ENCODE data around the gene GPRIN2. TPM values are rescaled to one million over a fixed set of nuclear protein-coding genes. Genes with fewer than 3 reads are reported as not detected.
"Not testable (repeated sequence)": the region's sequence is repeated elsewhere in the genome, so short reads cannot be mapped to it uniquely, and the experiment has no call there.

The GPRIN2 gene
- total RNA-seq, 1 donor from 2014 or later = not detected

- intact Hi-C loops (cut with micrococcal nuclease) = no loop called here
Observed at GRCh38 chr10:46520941-46521340, 35.5 kb downstream of the GPRIN2 start.

- intact Hi-C loops (cut with micrococcal nuclease) = no loop called here
Observed at GRCh38 chr10:46520381-46520780, 36.1 kb downstream of the GPRIN2 start.

- intact Hi-C loops (cut with micrococcal nuclease) = no loop called here
Observed at GRCh38 chr10:46518028-46518725, 38.3 kb downstream of the GPRIN2 start.

GRCh38 chr10:46517541-46517940 is 38.9 kb downstream of the GPRIN2 start:
- intact Hi-C loops (cut with micrococcal nuclease) = no loop called here

- intact Hi-C loops (cut with micrococcal nuclease) = no loop called here
Observed at GRCh38 chr10:46516660-46517416, 39.6 kb downstream of the GPRIN2 start.

GRCh38 chr10:46515793-46516192 is 40.7 kb downstream of the GPRIN2 start:
- intact Hi-C loops (cut with micrococcal nuclease) = no loop called here

- intact Hi-C loops (cut with micrococcal nuclease) = no loop called here
Observed at GRCh38 chr10:46515366-46515765, 41.1 kb downstream of the GPRIN2 start.

- intact Hi-C loops (cut with micrococcal nuclease) = no loop called here
Observed at GRCh38 chr10:46514899-46515298, 41.6 kb downstream of the GPRIN2 start.

GRCh38 chr10:46514431-46514861 is 42.0 kb downstream of the GPRIN2 start:
- intact Hi-C loops (cut with micrococcal nuclease) = no loop called here

- intact Hi-C loops (cut with micrococcal nuclease) = not testable (repeated sequence)
Observed at GRCh38 chr10:46513333-46513732, 43.1 kb downstream of the GPRIN2 start.

- intact Hi-C loops (cut with micrococcal nuclease) = not testable (repeated sequence)
Observed at GRCh38 chr10:46512725-46513124, 43.7 kb downstream of the GPRIN2 start.

GRCh38 chr10:46512002-46512401 is 44.5 kb downstream of the GPRIN2 start:
- intact Hi-C loops (cut with micrococcal nuclease) = not testable (repeated sequence)

Other genes with a start within 250 kb of the GPRIN2 start
- gene ANXA8L1, start 180.9 kb downstream of the GPRIN2 start, total RNA-seq = 0.52 and 0.86 TPM in 2 replicates
- gene NPY4R, start 90.7 kb downstream of the GPRIN2 start, total RNA-seq = not detected in 2 replicates
- gene SYT15, start 22.5 kb upstream of the GPRIN2 start, total RNA-seq = 1.2 TPM in 2 replicates

Measured in T-helper 2 cell treated with Interferon-gamma antibody and Interleukin-4, amounts not matched to agents 100 ng/mL and 5 ng/mL, for 36 hours (primary cell).